HG02588 (cell line): ENCODE measurements around the gene MED19.
"Not testable (repeated sequence)": the region's sequence is repeated elsewhere in the genome, so short reads cannot be mapped to it uniquely, and the experiment has no call there.

ENCODE experiments used
- ATAC-seq: cut with Tn5 transposase; IDR thresholded peaks from one replicate; pipeline ENCODE4 v1.9.1; 2021; ENCODE audit warnings: mild to moderate bottlenecking, moderate library complexity; ENCODE audit not compliant: unreplicated experiment

MED19 gene, protein sequence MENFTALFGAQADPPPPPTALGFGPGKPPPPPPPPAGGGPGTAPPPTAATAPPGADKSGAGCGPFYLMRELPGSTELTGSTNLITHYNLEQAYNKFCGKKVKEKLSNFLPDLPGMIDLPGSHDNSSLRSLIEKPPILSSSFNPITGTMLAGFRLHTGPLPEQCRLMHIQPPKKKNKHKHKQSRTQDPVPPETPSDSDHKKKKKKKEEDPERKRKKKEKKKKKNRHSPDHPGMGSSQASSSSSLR

GRCh38 chr11:57711414-57712255, at the start of gene MED19:
Gene MED19 (minus strand): TSS chr11:57712215. CDS start chr11:57712179, 36 bp downstream.
- ATAC-seq = peak; percentile 39

DNA sequence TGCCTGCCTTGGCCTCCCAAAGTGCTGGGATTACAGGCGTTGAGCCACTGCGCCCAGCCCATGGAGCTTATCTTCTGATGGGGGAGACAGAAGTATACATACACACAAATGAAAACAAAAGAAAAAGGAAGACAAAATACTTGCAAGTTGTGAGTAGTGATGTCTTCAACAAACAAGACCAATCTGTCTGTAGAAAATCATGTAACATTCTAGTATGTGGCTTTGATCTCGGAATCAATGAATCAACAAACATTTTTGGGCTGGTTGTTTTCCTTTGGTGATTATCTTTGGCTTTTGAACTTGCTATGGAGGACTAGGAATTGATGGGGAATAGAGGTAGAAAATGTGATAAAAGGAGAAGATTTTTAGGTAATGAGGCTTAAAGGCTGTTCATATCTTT, 46.2 kb upstream of the MED19 start:
- ATAC-seq = no peak

GRCh38 chr11:57752954-57753353, 40.9 kb upstream of the MED19 start:
- ATAC-seq = no peak

DNA sequence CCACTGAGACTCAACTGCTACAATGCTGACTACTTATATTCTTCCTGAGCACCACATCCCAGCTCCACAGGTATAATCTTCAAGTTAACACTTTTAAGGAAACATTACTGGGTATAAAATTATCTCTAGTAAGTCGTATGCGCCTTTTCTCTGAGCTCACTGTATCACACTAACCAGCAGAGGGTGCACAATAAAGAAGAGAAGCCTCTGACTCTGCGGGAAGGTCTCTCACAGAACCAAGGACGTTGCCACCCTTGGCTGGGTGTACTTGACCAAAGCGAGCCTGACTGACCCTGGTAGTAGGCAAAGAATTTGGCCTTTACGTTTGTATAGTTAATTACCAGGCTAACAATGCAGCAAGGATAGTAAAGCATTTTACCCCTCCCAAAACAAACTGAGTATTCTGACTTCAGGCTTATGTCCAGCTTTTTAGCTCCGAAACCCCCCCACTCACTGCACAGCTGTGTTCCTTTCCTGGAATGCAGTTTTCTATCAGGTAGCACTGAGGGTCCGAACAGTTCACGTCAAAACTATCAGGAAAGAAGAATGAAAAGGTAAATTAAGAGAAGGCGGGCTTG, 39.8 kb upstream of the MED19 start, which contains the start of gene BTBD18:
BTBD18 (minus strand) TSS at position 144 of the 578 bp plus-strand sequence. CDS start 631 bp downstream, outside the sequence.
- no peak for ATAC-seq

- ATAC-seq = no peak
These were observed 39.2 kb upstream of the MED19 start for GRCh38 chr11:57751176-57751575.

DNA sequence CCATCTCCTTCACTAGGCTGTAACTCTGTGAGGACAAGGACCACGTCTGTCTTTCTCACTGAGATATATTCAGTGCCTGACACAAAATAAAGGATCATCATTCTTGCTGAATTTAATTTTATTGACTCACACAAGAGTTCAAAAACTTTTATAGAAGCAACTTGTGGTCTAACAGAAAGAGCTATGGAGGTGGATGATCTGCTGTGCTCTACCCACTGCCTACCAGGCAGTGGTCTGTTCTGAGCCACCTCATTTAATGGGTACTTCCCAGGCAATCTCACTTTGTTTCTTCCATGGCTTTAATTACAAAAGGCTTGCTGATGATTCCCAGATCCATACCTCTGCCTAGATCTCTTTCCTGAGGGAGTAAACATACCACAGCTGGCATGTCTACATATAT, 34.9 kb upstream of the MED19 start:
- no peak for ATAC-seq

DNA sequence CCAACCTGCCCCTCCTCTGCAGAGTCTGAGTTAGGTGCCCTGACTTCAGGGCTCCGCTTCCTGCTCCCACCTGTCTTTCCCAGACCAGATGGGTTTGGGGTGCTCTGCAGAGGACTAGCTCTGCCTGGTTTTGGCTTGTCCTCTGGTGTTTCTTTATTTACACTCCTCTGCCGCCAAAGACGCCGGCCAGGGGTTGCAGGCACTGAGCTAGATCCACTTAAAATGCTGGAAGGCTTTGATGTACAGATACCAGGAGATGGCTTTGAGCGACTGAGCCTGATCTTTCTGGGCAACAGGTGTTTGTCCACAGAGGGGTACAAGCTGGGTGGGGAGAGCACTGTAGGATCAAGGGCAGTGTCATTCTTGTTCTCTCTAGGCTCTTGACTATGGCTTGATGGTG, 33.2 kb upstream of the MED19 start:
- ATAC-seq = no peak

DNA sequence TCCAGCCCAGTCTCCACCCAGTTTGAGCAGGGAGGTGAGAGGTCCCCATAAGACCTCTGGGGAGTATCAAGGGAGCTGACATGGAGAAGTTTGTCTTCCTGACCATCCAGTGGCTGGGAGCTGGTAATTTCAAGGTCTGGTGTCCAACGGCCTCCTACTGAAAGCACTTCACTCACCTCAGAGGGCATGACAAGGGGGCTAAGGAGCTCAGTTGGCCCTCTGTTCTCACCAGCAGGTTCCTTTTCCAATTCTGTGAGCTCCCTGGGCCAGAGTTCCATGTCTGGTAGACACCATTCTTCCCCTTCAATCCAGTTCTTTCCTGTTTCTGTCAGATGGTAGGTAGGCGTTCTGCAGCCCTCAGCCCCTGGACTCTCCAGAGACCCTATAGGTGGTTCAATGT, 32.3 kb upstream of the MED19 start:
- no peak for ATAC-seq

- ATAC-seq = no peak
These were observed 30.1 kb upstream of the MED19 start for GRCh38 chr11:57742087-57742452.

- ATAC-seq = peak; percentile 89
These were observed 29.4 kb upstream of the MED19 start, which contains the start of gene SELENOH for GRCh38 chr11:57741132-57742086. Gene SELENOH (plus strand): TSS chr11:57741491. CDS start chr11:57741596, 105 bp downstream.

DNA sequence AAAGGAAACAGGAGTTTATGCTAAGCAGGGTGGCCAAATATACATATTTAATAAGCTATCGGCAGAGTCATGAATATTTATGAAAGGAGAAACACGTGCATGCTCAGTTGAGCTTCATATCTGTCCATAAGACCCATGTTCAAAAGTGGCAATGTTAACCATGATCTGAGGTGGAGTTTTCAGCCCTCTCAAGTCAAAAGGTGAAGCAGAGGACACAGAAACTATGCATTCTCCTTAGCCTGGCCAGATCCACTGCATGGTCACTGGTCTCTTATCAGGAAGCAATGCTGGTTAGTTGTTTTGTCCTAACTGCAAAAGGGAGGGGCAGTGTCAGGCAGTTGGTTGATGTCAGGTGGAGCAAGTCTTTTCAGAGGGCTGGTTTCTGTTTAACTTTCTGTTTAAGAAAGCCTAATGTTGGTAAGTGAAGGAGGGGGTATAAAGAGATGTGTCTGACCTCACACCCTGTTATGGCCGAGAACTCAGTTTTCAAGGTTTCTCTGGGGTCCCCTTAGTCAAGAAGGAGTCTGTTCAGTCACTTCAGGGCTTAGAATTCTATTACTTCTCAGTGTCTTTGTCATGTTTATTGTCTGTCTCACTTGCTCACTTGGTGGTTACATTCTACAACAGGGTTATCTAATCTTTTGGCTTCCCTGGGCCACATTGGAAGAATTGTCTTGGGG, 23.7 kb upstream of the MED19 start:
- no peak for ATAC-seq

DNA sequence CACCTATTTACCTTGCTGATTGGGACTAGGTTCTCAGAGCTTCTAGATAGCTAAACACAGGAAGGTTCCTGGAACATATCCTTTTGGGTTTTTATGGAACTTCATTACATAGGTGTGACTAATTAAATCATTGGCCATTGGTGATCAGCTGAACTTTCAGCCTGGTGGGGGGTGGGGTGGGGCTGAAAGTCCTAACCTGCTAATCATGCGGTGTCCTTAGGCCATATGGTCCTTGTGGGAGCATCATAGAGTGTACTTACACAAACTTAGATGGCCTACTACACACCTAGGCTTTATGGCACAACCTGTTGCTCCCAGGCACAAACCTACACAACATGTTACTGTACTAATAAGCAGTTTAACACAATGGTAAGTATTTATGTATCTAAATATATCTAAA, 20.6 kb upstream of the MED19 start:
- no peak for ATAC-seq

- ATAC-seq = no peak
These were observed 17.5 kb upstream of the MED19 start for GRCh38 chr11:57729479-57729878.

DNA sequence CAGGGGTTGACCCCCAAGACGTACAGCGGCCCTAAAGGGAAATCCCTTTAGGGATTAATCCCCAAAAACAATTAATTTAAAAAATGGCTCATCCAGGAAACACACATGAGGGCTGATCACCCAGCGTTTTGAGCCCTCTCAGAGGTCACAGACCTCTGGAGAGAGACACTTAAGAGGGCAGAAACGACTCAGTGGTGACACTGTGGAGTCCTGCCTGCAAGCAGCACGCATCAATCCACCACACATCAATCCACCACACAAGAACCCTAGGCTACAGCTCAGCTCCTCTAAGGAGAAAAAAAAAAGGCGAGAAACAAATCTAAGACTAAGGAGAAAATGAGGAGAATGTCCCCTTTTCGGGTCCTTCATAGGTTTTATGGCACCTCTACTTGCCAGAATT, 16.8 kb upstream of the MED19 start:
- ATAC-seq = no peak

DNA sequence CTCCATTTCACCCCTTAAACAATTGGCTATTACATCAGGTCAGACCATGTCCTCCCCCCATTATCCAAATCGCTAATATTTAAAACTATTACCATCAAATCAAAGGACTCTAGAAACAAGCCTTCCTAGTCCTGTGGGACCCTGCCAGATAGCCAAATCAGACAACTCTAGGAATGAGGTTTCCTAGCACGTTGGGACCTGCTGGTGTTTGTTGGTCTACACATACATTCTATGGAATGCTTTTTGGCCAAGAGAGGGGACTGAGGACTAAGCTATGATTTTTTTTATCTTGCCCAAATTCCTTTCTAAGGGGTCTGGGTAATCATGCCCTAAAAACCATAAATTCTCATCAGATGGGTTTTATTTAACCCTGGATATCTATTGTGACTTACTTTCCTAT, 15.2 kb upstream of the MED19 start:
- ATAC-seq = no peak

- ATAC-seq = not testable (repeated sequence)
These were observed 4.7 kb upstream of the MED19 start for GRCh38 chr11:57716726-57717125.

- no peak for ATAC-seq
These were observed 1.8 kb upstream of the MED19 start for GRCh38 chr11:57713835-57714234.

GRCh38 chr11:57712256-57713150, 488 bp upstream of the MED19 start, which contains the start of gene TMX2:
Gene TMX2 (plus strand): TSS chr11:57712593. CDS start chr11:57712619, 26 bp downstream.
- ATAC-seq = peak; percentile 93

DNA sequence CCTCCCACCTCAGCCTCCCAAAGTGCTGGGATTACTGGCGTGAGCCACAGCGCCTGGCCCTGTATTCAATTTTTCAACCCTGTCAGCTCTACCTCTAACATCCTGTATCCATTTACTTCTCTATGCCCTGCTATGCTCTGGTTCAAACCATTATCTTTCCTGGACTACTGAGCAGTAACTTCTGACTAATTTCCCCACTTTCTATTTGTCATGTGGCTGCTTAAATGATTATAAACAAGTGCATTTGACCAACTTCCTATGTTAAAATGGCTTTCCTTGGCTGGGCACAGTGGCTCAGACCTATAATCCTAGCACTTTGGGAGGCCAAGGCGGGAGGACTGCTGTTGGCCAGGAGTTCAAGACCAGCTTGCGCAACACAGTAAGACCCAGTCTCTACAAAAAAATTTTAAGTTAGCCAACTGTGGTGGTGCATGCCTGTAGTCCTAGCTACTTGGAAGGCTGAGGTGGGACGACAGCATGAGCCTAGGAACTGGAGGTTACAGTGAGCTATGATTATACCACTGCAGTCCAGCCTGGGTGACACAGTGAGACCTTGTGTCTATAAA, 2.1 kb downstream of the MED19 start:
- no peak for ATAC-seq
